Suprapubic skin (tissue), 2 donors: ENCODE data around the gene SCN2A.

Source experiments
- EP300 ChIP-seq: sonication (generic); formaldehyde crosslinking; IDR thresholded peaks from one replicate; pipeline ENCODE4 v1.6.1; 2017; ENCODE audit warnings: antibody characterized with exemption
- POLR2A ChIP-seq, 2 donors: fragments of 450-650 bp; IDR thresholded peaks; one replicate each; pipeline ENCODE4 v1.6.1; 2017; ENCODE audit warnings: antibody characterized with exemption in 2 of 2, mild to moderate bottlenecking in 2 of 2, moderate library complexity in 2 of 2

DNA sequence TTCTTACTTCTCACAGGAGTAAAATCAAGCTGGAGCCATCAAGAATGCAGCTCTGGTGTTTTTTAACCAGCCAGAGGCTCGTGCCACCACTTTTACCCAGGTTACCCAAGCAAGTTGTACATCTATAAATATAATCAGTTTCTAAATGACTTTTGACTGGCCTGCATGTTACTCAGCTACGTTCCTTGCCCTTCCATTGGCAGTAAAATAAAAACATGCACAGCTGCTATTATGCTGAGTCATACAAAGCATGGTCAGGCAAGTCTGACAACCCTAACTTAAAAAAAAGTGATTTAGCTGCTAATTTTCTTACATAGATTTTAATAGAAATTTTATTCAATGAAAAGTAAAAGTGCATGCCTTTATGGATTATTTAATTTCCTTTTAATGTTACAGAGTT, 118.5 kb downstream of the SCN2A start:
- TF ChIP-seq EP300 = no peak
- TF ChIP-seq POLR2A (IDR thresholded peaks at IDR 0.05) = no peak
